Suprapubic skin (tissue), 4 donors: ENCODE measurements around the gene PGBD4.

Experiments used
- EP300 ChIP-seq: sonication (generic); formaldehyde crosslinking; IDR thresholded peaks from one replicate; pipeline ENCODE4 v1.6.1; 2017; ENCODE audit warnings: antibody characterized with exemption
- POLR2A ChIP-seq, 2 donors: fragments of 450-650 bp; IDR thresholded peaks; one replicate each; pipeline ENCODE4 v1.6.1; 2017; ENCODE audit warnings: antibody characterized with exemption in 2 of 2, mild to moderate bottlenecking in 2 of 2, moderate library complexity in 2 of 2
- POLR2AphosphoS5 ChIP-seq, 3 donors: sonication (generic); formaldehyde crosslinking; IDR thresholded peaks; one replicate each; pipeline ENCODE4 v1.6.1; 2017; ENCODE audit warnings: antibody characterized with exemption in 3 of 3
- TF ChIP-seq, protein P1 (sequence below), 2 donors: fragments of 200-600 bp in 1 of 2; fragments of 450-650 bp in 1 of 2; sonication (generic) in 1 of 2; IDR thresholded peaks; one replicate each; pipeline ENCODE4 v1.5.1; 2016 to 2019; ENCODE audit warnings: antibody characterized with exemption in 2 of 2, mild to moderate bottlenecking in 1 of 2, moderate library complexity in 1 of 2

- TF ChIP-seq, protein P1, sequence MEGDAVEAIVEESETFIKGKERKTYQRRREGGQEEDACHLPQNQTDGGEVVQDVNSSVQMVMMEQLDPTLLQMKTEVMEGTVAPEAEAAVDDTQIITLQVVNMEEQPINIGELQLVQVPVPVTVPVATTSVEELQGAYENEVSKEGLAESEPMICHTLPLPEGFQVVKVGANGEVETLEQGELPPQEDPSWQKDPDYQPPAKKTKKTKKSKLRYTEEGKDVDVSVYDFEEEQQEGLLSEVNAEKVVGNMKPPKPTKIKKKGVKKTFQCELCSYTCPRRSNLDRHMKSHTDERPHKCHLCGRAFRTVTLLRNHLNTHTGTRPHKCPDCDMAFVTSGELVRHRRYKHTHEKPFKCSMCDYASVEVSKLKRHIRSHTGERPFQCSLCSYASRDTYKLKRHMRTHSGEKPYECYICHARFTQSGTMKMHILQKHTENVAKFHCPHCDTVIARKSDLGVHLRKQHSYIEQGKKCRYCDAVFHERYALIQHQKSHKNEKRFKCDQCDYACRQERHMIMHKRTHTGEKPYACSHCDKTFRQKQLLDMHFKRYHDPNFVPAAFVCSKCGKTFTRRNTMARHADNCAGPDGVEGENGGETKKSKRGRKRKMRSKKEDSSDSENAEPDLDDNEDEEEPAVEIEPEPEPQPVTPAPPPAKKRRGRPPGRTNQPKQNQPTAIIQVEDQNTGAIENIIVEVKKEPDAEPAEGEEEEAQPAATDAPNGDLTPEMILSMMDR (IDR thresholded peaks at IDR 0.05): no peak
- TF ChIP-seq POLR2A (IDR thresholded peaks at IDR 0.05) (no peak), POLR2AphosphoS5 (IDR thresholded peaks at IDR 0.05) (no peak), EP300 (no peak)
Observed at GRCh38 chr15:34059946-34060345, 41.9 kb upstream of the PGBD4 start.
